ENCODE measurements around the gene KRT31.
"Not testable (repeated sequence)": the region's sequence is repeated elsewhere in the genome, so short reads cannot be mapped to it uniquely, and the experiment has no call there.

The KRT31 gene

DNA sequence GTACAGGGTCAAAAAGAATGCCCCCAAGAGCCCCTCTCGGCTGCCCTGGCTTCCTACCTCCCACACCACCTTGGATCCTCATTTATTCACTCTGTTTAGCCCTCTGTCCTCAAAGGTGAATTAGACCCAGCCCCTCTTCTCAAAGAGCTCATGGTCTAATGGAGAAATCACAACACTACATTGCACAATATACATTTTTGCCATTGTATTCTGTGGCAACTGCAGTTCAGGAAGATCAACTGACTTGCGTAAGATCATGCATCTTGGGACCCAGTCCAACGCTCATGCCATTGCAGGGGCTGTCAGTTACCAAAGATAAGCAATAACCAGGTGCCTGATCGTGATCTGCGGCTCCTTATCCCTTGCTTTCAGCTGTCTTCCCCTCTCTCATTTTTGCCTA lies 42.0 kb upstream of the KRT31 start:
- Histone ChIP-seq H3K36me3 (no peaks in the 10 kb centered on the region), H3K27me3 (ENCODE audit: insufficient read depth, low read depth, severe bottlenecking) (peaks cover 100% of the 10 kb centered on the region), H3K9me3 (ENCODE audit: severe bottlenecking) (peaks cover 18% of the 10 kb centered on the region), H3K27ac (no peak overlapping the region), H3K4me3 (ENCODE audit: low read depth, low read length) (no peak overlapping the region)
- no peak for DNase-seq
- TF ChIP-seq, protein P1, sequence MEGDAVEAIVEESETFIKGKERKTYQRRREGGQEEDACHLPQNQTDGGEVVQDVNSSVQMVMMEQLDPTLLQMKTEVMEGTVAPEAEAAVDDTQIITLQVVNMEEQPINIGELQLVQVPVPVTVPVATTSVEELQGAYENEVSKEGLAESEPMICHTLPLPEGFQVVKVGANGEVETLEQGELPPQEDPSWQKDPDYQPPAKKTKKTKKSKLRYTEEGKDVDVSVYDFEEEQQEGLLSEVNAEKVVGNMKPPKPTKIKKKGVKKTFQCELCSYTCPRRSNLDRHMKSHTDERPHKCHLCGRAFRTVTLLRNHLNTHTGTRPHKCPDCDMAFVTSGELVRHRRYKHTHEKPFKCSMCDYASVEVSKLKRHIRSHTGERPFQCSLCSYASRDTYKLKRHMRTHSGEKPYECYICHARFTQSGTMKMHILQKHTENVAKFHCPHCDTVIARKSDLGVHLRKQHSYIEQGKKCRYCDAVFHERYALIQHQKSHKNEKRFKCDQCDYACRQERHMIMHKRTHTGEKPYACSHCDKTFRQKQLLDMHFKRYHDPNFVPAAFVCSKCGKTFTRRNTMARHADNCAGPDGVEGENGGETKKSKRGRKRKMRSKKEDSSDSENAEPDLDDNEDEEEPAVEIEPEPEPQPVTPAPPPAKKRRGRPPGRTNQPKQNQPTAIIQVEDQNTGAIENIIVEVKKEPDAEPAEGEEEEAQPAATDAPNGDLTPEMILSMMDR (IDR thresholded peaks at IDR 0.05; ENCODE audit: low read depth, low read length): no peak

DNA sequence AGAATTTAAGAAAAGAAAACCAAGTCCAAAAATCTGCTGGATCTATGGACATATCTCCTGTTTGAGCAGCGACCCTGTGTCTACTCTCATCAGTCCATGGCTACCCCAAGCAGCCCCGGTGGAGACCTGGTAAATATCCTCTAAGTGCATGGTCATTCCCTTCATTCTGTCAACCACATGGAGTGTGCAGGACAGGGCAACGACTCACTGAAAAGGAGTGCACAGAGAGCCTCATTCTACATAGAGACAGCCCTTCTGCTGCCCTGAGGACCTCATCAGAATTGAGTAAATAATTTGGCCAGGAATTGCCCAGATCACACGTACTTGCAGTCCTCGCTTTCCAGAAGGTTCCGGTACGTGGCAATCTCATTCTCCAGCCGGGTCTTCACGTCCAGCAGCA lies 40.4 kb upstream of the KRT31 start:
- no peak overlapping the region for H3K4me3 ChIP-seq (ENCODE audit: low read depth, low read length)
- peaks cover 99% of the 10 kb centered on the region for H3K27me3 ChIP-seq (ENCODE audit: insufficient read depth, low read depth, severe bottlenecking)
- DNase-seq: no peak
- H3K36me3 ChIP-seq: no peaks in the 10 kb centered on the region
- peaks cover 16% of the 10 kb centered on the region for H3K9me3 ChIP-seq (ENCODE audit: severe bottlenecking)
- TF ChIP-seq, protein P1 (IDR thresholded peaks at IDR 0.05; ENCODE audit: low read depth, low read length): no peak
- H3K27ac ChIP-seq: no peak overlapping the region

DNA sequence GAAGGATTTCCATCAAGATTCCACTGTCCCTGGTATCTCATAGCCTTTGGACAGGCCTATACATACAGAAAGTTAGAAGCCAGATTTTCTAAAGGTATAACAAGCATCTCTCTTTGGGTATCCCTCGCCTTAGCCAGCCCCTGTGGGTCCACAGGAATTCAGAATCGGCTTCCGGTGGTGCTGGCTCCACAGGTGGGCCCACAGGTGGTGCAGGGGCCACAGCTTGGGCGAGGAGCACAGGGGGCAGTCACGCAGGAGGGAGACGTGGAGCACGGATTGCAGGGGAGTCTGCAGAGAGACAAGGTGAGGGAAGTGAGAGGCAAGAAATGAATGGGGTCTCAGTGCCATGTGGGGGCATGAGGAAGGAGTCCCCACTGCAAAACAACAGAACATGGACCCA lies 39.8 kb upstream of the KRT31 start:
- no peak overlapping the region for H3K4me3 ChIP-seq (ENCODE audit: low read depth, low read length)
- no peak overlapping the region for H3K27ac ChIP-seq
- H3K36me3 ChIP-seq: no peaks in the 10 kb centered on the region
- TF ChIP-seq, protein P1 (IDR thresholded peaks at IDR 0.05; ENCODE audit: low read depth, low read length): no peak
- H3K27me3 ChIP-seq (ENCODE audit: insufficient read depth, low read depth, severe bottlenecking): peaks cover 99% of the 10 kb centered on the region
- DNase-seq: no peak
- H3K9me3 ChIP-seq (ENCODE audit: severe bottlenecking): peaks cover 16% of the 10 kb centered on the region

DNA sequence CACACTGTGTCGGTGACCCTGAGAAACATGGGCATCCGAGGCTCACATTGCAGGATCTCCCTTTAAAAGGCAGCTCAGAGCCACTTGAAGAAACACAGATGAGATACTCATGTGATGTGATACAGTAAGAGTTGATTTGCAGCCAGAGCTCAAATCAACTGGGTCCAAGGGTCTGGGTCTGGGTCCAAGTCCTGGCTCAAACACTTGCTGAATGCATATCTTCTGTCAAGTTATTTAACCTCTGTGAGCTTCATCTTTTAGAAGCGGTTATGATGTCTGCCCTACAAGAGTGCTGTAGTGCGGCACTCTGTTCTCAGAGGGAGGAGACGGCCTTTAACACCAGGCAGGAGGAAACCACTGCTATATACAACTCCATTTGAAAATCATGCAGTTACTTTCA lies 37.0 kb upstream of the KRT31 start:
- DNase-seq: no peak
- Histone ChIP-seq H3K9me3 (ENCODE audit: severe bottlenecking) (peaks cover 10% of the 10 kb centered on the region), H3K36me3 (no peaks in the 10 kb centered on the region), H3K27ac (no peak overlapping the region), H3K27me3 (ENCODE audit: insufficient read depth, low read depth, severe bottlenecking) (peaks cover 99% of the 10 kb centered on the region), H3K4me3 (ENCODE audit: low read depth, low read length) (no peak overlapping the region)
- TF ChIP-seq, protein P1 (IDR thresholded peaks at IDR 0.05; ENCODE audit: low read depth, low read length): no peak

DNA sequence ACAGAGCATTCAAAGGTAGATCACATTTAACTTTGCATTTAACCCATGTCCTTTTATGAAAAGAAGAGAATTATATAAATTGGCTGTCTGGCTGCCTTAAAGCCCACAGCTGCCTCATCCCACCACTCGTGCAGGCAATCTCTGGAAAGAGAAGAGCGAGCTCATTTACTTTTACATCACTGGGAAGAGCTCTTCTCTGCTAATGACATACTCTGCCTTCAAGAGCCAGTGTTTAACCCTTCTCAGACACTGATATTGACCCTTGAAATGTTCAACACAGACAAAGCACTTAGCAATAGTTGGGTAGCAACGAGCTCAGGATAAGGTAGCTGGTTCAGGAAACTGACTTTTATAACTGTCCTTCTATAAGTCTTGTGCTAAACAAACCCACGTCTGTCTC lies 36.6 kb upstream of the KRT31 start:
- TF ChIP-seq, protein P1 (IDR thresholded peaks at IDR 0.05; ENCODE audit: low read depth, low read length): no peak
- no peak for DNase-seq
- H3K27me3 ChIP-seq (ENCODE audit: insufficient read depth, low read depth, severe bottlenecking): peaks cover 99% of the 10 kb centered on the region
- H3K27ac ChIP-seq: no peak overlapping the region
- H3K9me3 ChIP-seq (ENCODE audit: severe bottlenecking): peaks cover 10% of the 10 kb centered on the region
- no peak overlapping the region for H3K4me3 ChIP-seq (ENCODE audit: low read depth, low read length)
- H3K36me3 ChIP-seq: no peaks in the 10 kb centered on the region

DNA sequence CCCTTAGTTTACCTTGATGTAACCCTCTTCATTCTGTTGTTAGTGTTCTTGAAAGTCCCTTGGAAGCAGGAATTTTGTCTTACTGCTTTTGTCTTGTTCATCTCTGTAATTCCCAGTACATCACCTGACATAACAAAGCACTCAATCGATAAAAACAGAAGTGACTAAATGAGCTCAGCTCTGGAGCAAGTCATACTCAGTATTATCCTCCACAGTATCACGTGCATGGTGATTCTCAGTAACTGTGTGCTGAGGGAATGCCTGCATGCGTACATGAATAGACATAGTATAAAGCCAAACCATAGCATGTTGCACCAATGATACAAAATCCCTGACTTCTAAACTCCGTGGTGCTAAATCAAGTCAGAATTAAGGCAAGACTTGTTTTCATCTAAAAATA lies 36.2 kb upstream of the KRT31 start:
- no peaks in the 10 kb centered on the region for H3K36me3 ChIP-seq
- H3K4me3 ChIP-seq (ENCODE audit: low read depth, low read length): no peak overlapping the region
- TF ChIP-seq, protein P1 (IDR thresholded peaks at IDR 0.05; ENCODE audit: low read depth, low read length): no peak
- peaks cover 99% of the 10 kb centered on the region for H3K27me3 ChIP-seq (ENCODE audit: insufficient read depth, low read depth, severe bottlenecking)
- no peak overlapping the region for H3K27ac ChIP-seq
- peaks cover 10% of the 10 kb centered on the region for H3K9me3 ChIP-seq (ENCODE audit: severe bottlenecking)
- DNase-seq: no peak

DNA sequence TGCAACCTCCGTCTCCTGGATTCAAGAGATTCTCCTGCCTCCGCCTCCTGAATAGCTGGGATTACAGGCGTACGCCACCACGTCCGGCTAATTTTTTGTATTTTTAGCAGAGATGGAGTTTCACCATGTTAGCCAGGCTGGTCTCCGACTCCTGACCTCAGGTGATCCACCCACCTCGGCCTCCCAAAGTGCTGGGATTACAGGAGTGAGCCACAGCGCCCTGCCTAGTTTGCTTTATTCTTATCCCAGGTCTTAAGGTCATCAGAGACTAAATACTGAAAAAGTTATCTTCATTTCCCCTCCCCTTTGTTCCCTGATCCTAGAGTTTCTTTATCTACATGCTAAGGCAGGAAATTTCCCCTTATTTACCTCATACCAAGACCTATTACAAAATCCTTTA lies 33.0 kb upstream of the KRT31 start:
- not testable (repeated sequence) for H3K36me3 ChIP-seq; H3K27ac ChIP-seq; DNase-seq; H3K4me3 ChIP-seq (ENCODE audit: low read depth, low read length); H3K9me3 ChIP-seq (ENCODE audit: severe bottlenecking)
- H3K27me3 ChIP-seq (ENCODE audit: insufficient read depth, low read depth, severe bottlenecking): peaks cover 99% of the 10 kb centered on the region
